Peyer's patch (tissue), 4 donors: ENCODE results near the gene OR4C5.

Experiments
- CTCF ChIP-seq, 6 experiments: fragments of 450-650 bp in 4 of 6; fragments of 200-600 bp in 2 of 6; sonication (generic) in 1 of 6; IDR thresholded peaks; one replicate each; pipeline ENCODE4 v1.5.1; 2017 to 2019; ENCODE audit warnings: antibody characterized with exemption in 6 of 6, mild to moderate bottlenecking in 3 of 6, moderate library complexity in 1 of 6
- POLR2A ChIP-seq, 2 donors: fragments of 450-650 bp; IDR thresholded peaks; one replicate each; pipeline ENCODE4 v1.5.1; 2017; ENCODE audit warnings: antibody characterized with exemption in 2 of 2, mild to moderate bottlenecking in 2 of 2, moderate library complexity in 2 of 2

- no peak for TF ChIP-seq CTCF (IDR thresholded peaks at IDR 0.05)
- TF ChIP-seq POLR2A (IDR thresholded peaks at IDR 0.05), result no peak
These were observed 11.6 kb downstream of the OR4C5 start for GRCh38 chr11:48354677-48355076.
